GM23338 (cell line): Measurements from ENCODE around the gene GPSM1. TPM values are rescaled to one million over a fixed set of nuclear protein-coding genes. Genes with fewer than 3 reads are reported as not detected.

Experiments
- ATAC-seq: fragments of 200-7000 bp; cut with Tn5 transposase; 3 replicates; pipeline ENCODE4 v1.9.1; 2020
- DNase-seq: peaks from one replicate; pipeline ENCODE4 v3.0.0-alpha.2; 2015; ENCODE audit warnings: low spot score
- H2AFZ ChIP-seq: fragments of 200-600 bp; sonication (generic); 2 replicates; pipeline ENCODE4 v1.8.0; 2016; ENCODE audit warnings: antibody characterized with exemption, mild to moderate bottlenecking, moderate library complexity
- H3F3A ChIP-seq: fragments of 200-600 bp; sonication (generic); replicated peaks from 2 replicates; pipeline ENCODE4 v1.8.0; 2017; ENCODE audit warnings: antibody characterized with exemption, mixed run types, low read depth
- H3K27ac ChIP-seq: fragments of 200-600 bp; sonication (generic); 2 replicates; pipeline ENCODE4 v1.6.1; 2016; ENCODE audit warnings: low read depth
- H3K27me3 ChIP-seq: fragments of 200-600 bp; sonication (generic); 2 replicates; pipeline ENCODE4 v1.8.0; 2016; ENCODE audit warnings: mild to moderate bottlenecking, mixed run types, moderate library complexity; ENCODE audit not compliant: insufficient read depth
- H3K36me3 ChIP-seq: fragments of 200-600 bp; sonication (generic); 2 replicates; pipeline ENCODE4 v1.8.0; 2016; ENCODE audit warnings: mild to moderate bottlenecking; ENCODE audit not compliant: insufficient read depth
- H3K4me1 ChIP-seq: fragments of 200-600 bp; sonication (generic); 2 replicates; pipeline ENCODE4 v1.8.0; 2016; ENCODE audit warnings: mild to moderate bottlenecking, moderate library complexity; ENCODE audit not compliant: insufficient read depth
- H3K4me2 ChIP-seq: fragments of 200-600 bp; sonication (generic); 2 replicates; pipeline ENCODE4 v1.7.1; 2017; ENCODE audit warnings: mixed run types
- H3K4me3 ChIP-seq: fragments of 200-600 bp; sonication (generic); 2 replicates; pipeline ENCODE4 v1.6.1; 2016; ENCODE audit warnings: mixed run types
- H3K79me2 ChIP-seq: fragments of 200-600 bp; sonication (generic); replicated peaks from 2 replicates; pipeline ENCODE4 v1.8.0; 2017; ENCODE audit warnings: mild to moderate bottlenecking; ENCODE audit not compliant: insufficient read depth
- H3K9me2 ChIP-seq: fragments of 200-600 bp; sonication (generic); 2 replicates; pipeline ENCODE4 v1.8.0; 2017; ENCODE audit not compliant: insufficient read depth
- H4K20me1 ChIP-seq: fragments of 200-600 bp; sonication (generic); replicated peaks from 2 replicates; pipeline ENCODE4 v1.8.0; 2017; ENCODE audit warnings: mild to moderate bottlenecking; ENCODE audit not compliant: insufficient read depth
- H3K27ac Mint-ChIP-seq: 2 replicates; pipeline ENCODE4 v1.8.0; 2020; ENCODE audit warnings: inconsistent platforms, mild to moderate bottlenecking, moderate library complexity, mixed read lengths
- H3K27me3 Mint-ChIP-seq: 3 replicates; pipeline ENCODE4 v1.8.0; 2022; ENCODE audit warnings: low read depth, mild to moderate bottlenecking, moderate library complexity, mixed read lengths, inconsistent platforms; ENCODE audit not compliant: insufficient read depth, poor library complexity
- H3K36me3 Mint-ChIP-seq: 3 replicates; pipeline ENCODE4 v1.8.0; 2021; ENCODE audit warnings: low read depth, mild to moderate bottlenecking, inconsistent platforms, moderate library complexity, mixed read lengths
- H3K4me1 Mint-ChIP-seq: 3 replicates; pipeline ENCODE4 v1.8.0; 2020; ENCODE audit warnings: mild to moderate bottlenecking, inconsistent platforms, mixed read lengths
- H3K4me3 Mint-ChIP-seq: 3 replicates; pipeline ENCODE4 v1.8.0; 2021; ENCODE audit warnings: moderate library complexity, mild to moderate bottlenecking, inconsistent platforms, mixed read lengths
- H3K9me3 Mint-ChIP-seq: 3 replicates; pipeline ENCODE4 v1.8.0; 2020; ENCODE audit warnings: moderate library complexity, mild to moderate bottlenecking, inconsistent platforms, mixed read lengths
- EZH2 ChIP-seq: fragments of 200-600 bp; sonication (generic); IDR thresholded peaks from one replicate; pipeline ENCODE4 v1.8.0; 2017; ENCODE audit warnings: antibody characterized with exemption, mild to moderate bottlenecking, low read depth; ENCODE audit not compliant: unreplicated experiment
- EZH2phosphoT487 ChIP-seq: fragments of 200-600 bp; sonication (generic); IDR thresholded peaks from one replicate; pipeline ENCODE4 v1.8.1; 2018; ENCODE audit warnings: antibody characterized with exemption; ENCODE audit not compliant: unreplicated experiment
- JUNB ChIP-seq: IDR thresholded peaks from one replicate; pipeline ENCODE4 v1.6.1; 2016; ENCODE audit warnings: antibody characterized with exemption; ENCODE audit not compliant: unreplicated experiment
- NANOG ChIP-seq: IDR thresholded peaks from 2 replicates; pipeline ENCODE4 v1.6.1; 2016; ENCODE audit warnings: antibody characterized with exemption, borderline replicate concordance
- POLR2AphosphoS5 ChIP-seq: IDR thresholded peaks from 2 replicates; pipeline ENCODE4 v1.6.1; 2016; ENCODE audit warnings: antibody characterized with exemption, low read depth
- STAT1 ChIP-seq: IDR thresholded peaks from one replicate; pipeline ENCODE4 v1.6.1; 2016; ENCODE audit warnings: antibody characterized with exemption; ENCODE audit not compliant: unreplicated experiment
- ZNF114 ChIP-seq: fragments of 250-450 bp; sonication (Bioruptor Pico); IDR thresholded peaks from 2 replicates; pipeline ENCODE4 v1.5.0; 2020; ENCODE audit warnings: mild to moderate bottlenecking, moderate library complexity
- ZNF331 ChIP-seq: fragments of 250-450 bp; sonication (Bioruptor Pico); IDR thresholded peaks from 2 replicates; pipeline ENCODE4 v1.5.0; 2020; ENCODE audit warnings: low read depth, mild to moderate bottlenecking, moderate library complexity
- polyA plus RNA-seq: library from polyadenylated mRNA; unstranded; fragments of >200 nt; fragmentation: Nextera tagmentation; extraction: Ambion mirVana; gene quantifications from 2 replicates; pipeline ENCODE4 v1.2.1, GENCODE V29; 2016
- total RNA-seq: library from RNA; depleted of rRNA; stranded (reverse); fragments of >200 nt; shearing (Covaris generic); gene quantifications from 2 replicates; pipeline ENCODE4 v1.2.3, GENCODE V29; 2014
- TF ChIP-seq, protein P1 (sequence below): IDR thresholded peaks from 2 replicates; pipeline ENCODE4 v1.6.1; 2016; ENCODE audit warnings: antibody characterized with exemption
- TF ChIP-seq, protein P2 (sequence below): IDR thresholded peaks from one replicate; pipeline ENCODE4 v1.6.1; 2018; ENCODE audit warnings: antibody characterized with exemption; ENCODE audit not compliant: unreplicated experiment
- TF ChIP-seq, protein P3 (sequence below), 2 experiments: fragments of 200-600 bp in 1 of 2; sonication (generic) in 1 of 2; conservative IDR thresholded peaks; 2 replicates each; pipeline versions ENCODE4 v1.5.1 to v1.6.1; 2016 to 2017; ENCODE audit warnings: antibody characterized with exemption in 2 of 2, low read depth in 2 of 2, mild to moderate bottlenecking in 2 of 2, moderate library complexity in 1 of 2

The GPSM1 gene
- total and polyA plus RNA-seq, 2 experiments from 2014 or later, result 4.8 to 23.2 TPM

DNA sequence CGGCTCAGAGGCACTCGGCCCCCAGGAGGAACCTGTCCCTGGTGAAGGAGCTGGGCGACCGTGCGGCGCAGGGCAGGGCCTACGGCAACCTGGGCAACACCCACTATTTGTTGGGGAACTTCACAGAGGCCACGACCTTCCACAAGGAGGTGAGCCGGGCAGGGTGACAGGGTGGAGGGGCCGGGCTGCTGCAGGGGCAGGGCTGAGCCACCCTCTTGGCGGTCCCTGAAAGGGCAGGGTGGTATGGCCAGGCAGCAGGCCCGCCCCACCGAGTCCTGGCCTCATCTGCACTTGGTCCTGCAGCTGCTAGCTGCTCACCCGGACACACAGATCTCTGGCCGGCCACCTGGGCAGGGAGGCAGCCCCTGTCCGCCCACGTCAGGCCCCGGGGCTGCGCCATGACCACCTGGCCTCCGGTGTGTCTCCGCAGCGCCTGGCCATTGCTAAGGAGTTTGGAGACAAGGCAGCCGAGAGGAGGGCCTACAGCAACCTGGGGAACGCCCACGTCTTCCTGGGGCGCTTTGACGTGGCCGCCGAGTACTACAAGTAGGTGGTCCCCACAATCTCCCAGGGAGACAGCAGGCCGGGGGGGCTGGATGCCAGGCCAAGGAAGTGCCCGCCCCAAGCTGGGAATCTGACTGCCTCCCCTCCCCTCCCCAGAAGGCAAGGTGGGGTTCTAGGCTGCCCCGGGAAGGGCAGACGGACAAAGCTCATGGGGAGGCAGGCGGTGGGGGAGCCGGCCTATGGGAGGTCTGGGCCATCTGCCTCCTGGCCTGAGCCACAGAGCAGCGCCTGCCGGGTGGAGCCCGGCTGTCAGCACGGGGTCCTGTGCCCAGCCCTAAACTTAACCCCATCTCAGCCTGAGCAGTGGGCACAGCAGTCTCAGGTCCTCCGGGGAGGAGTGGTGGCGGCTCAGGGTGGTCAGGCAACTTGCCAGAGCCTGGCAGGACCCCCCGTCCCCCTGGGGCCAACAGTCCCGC, 10.4 kb downstream of the GPSM1 start:
- H3K79me2 ChIP-seq, result no peaks in the 10 kb centered on the region
- ATAC-seq (no peak), DNase-seq (no peak)
- no peaks in the 10 kb centered on the region; the same call in 1 of the 3 replicates for H3K4me1 Mint-ChIP-seq
- no peaks in the 10 kb centered on the region for H3K36me3 ChIP-seq
- no peaks in the 10 kb centered on the region for H3K36me3 Mint-ChIP-seq
- no peak overlapping the region for H3K4me3 ChIP-seq
- no peak overlapping the region for H2AFZ ChIP-seq
- no peak overlapping the region for H3K4me3 Mint-ChIP-seq
- no peaks in the 10 kb centered on the region for H3K9me3 Mint-ChIP-seq
- no peaks in the 10 kb centered on the region for H3K27me3 ChIP-seq
- TF ChIP-seq JUNB (no peak), ZNF331 (no peak), ZNF114 (CRISPR knock-in tag) (no peak), POLR2AphosphoS5 (no peak), NANOG (no peak)
- TF ChIP-seq, protein P1, sequence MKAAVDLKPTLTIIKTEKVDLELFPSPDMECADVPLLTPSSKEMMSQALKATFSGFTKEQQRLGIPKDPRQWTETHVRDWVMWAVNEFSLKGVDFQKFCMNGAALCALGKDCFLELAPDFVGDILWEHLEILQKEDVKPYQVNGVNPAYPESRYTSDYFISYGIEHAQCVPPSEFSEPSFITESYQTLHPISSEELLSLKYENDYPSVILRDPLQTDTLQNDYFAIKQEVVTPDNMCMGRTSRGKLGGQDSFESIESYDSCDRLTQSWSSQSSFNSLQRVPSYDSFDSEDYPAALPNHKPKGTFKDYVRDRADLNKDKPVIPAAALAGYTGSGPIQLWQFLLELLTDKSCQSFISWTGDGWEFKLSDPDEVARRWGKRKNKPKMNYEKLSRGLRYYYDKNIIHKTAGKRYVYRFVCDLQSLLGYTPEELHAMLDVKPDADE, result no peak
- no peak overlapping the region for H3K27ac Mint-ChIP-seq
- no peaks in the 10 kb centered on the region; the same call in 1 of the 2 replicates for H3K4me1 ChIP-seq
- H3F3A ChIP-seq, result peaks cover 3% of the 10 kb centered on the region; the same call in 1 of the 2 replicates
- no peak overlapping the region for H3K27ac ChIP-seq
- H3K27me3 Mint-ChIP-seq, result peaks cover 12% of the 10 kb centered on the region
- H3K9me2 ChIP-seq, result no peaks in the 10 kb centered on the region
- H4K20me1 ChIP-seq, result no peaks in the 10 kb centered on the region; the same call in 1 of the 2 replicates
- no peak overlapping the region for H3K4me2 ChIP-seq

DNA sequence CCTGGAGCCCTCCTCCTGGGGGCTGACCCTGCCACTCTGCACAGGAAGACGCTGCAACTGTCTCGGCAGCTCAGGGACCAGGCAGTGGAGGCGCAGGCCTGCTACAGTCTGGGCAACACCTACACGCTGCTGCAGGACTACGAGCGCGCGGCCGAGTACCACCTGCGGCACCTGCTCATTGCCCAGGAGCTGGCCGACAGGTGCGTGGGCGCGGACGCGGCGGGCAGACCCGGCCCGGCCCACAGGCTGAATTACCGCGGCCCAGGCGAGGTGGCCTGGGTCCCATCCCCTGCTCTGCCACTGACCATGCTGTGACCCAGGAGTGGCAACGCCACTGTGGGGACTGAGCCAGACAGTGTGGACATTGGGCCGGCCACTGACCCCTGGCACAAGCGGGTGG, 11.2 kb downstream of the GPSM1 start:
- Histone ChIP-seq H3K79me2 (no peaks in the 10 kb centered on the region), H3K4me3 (no peak overlapping the region), H3K27me3 (no peaks in the 10 kb centered on the region), H2AFZ (no peak overlapping the region), H3K4me2 (no peak overlapping the region), H4K20me1 (no peaks in the 10 kb centered on the region; the same call in 1 of the 2 replicates), H3K27ac (0 out of 2 replicates have a peak overlapping the region, but pooled peaks have one; percentile 50), H3K4me1 (peaks cover 5% of the 10 kb centered on the region), H3K36me3 (no peaks in the 10 kb centered on the region), H3F3A (peaks cover 3% of the 10 kb centered on the region; the same call in 1 of the 2 replicates), H3K9me2 (no peaks in the 10 kb centered on the region)
- Mint-ChIP-seq H3K9me3 (no peaks in the 10 kb centered on the region), H3K27ac (no peak overlapping the region), H3K27me3 (peaks cover 14% of the 10 kb centered on the region), H3K4me3 (no peak overlapping the region), H3K4me1 (peaks cover 3% of the 10 kb centered on the region), H3K36me3 (no peaks in the 10 kb centered on the region)
- no peak for ATAC-seq
- no peak for DNase-seq
- TF ChIP-seq POLR2AphosphoS5 (no peak), ZNF114 (CRISPR knock-in tag) (no peak), JUNB (no peak), EZH2phosphoT487 (no peak), ZNF331 (no peak), EZH2 (no peak), STAT1 (no peak)
- TF ChIP-seq, protein P2, sequence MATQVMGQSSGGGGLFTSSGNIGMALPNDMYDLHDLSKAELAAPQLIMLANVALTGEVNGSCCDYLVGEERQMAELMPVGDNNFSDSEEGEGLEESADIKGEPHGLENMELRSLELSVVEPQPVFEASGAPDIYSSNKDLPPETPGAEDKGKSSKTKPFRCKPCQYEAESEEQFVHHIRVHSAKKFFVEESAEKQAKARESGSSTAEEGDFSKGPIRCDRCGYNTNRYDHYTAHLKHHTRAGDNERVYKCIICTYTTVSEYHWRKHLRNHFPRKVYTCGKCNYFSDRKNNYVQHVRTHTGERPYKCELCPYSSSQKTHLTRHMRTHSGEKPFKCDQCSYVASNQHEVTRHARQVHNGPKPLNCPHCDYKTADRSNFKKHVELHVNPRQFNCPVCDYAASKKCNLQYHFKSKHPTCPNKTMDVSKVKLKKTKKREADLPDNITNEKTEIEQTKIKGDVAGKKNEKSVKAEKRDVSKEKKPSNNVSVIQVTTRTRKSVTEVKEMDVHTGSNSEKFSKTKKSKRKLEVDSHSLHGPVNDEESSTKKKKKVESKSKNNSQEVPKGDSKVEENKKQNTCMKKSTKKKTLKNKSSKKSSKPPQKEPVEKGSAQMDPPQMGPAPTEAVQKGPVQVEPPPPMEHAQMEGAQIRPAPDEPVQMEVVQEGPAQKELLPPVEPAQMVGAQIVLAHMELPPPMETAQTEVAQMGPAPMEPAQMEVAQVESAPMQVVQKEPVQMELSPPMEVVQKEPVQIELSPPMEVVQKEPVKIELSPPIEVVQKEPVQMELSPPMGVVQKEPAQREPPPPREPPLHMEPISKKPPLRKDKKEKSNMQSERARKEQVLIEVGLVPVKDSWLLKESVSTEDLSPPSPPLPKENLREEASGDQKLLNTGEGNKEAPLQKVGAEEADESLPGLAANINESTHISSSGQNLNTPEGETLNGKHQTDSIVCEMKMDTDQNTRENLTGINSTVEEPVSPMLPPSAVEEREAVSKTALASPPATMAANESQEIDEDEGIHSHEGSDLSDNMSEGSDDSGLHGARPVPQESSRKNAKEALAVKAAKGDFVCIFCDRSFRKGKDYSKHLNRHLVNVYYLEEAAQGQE, result no peak
- TF ChIP-seq, protein P3, sequence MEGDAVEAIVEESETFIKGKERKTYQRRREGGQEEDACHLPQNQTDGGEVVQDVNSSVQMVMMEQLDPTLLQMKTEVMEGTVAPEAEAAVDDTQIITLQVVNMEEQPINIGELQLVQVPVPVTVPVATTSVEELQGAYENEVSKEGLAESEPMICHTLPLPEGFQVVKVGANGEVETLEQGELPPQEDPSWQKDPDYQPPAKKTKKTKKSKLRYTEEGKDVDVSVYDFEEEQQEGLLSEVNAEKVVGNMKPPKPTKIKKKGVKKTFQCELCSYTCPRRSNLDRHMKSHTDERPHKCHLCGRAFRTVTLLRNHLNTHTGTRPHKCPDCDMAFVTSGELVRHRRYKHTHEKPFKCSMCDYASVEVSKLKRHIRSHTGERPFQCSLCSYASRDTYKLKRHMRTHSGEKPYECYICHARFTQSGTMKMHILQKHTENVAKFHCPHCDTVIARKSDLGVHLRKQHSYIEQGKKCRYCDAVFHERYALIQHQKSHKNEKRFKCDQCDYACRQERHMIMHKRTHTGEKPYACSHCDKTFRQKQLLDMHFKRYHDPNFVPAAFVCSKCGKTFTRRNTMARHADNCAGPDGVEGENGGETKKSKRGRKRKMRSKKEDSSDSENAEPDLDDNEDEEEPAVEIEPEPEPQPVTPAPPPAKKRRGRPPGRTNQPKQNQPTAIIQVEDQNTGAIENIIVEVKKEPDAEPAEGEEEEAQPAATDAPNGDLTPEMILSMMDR (conservative IDR thresholded peaks at IDR 0.05; ENCODE audit: low read depth in 2 of 2), result no peak
- TF ChIP-seq, protein P1, result no peak
